Activated T-cell treated with anti-CD3 and anti-CD28 coated beads, Interleukin-2, amount 50 U/mL, for 1 hour (primary cell): ENCODE measurements around the gene SLC22A1.
"Not testable (repeated sequence)": the region's sequence is repeated elsewhere in the genome, so short reads cannot be mapped to it uniquely, and the experiment has no call there.

ENCODE experiments used
- DNase-seq: peaks from one replicate; pipeline ENCODE4 v3.0.0-alpha.2; 2020

SLC22A1 gene

GRCh38 chr6:160095146-160095845 lies 26.3 kb upstream of the SLC22A1 start:
- DNase-seq = no peak

- no peak for DNase-seq
Measured at GRCh38 chr6:160101277-160102205, 20.1 kb upstream of the SLC22A1 start.

- no peak for DNase-seq
Measured at GRCh38 chr6:160102399-160102798, 19.2 kb upstream of the SLC22A1 start.

GRCh38 chr6:160102956-160103824 lies 18.4 kb upstream of the SLC22A1 start:
- no peak for DNase-seq

- DNase-seq = no peak
Measured at GRCh38 chr6:160103825-160104100, 17.9 kb upstream of the SLC22A1 start.

- no peak for DNase-seq
Measured at GRCh38 chr6:160104821-160105517, 16.6 kb upstream of the SLC22A1 start.

- DNase-seq = no peak
Measured at GRCh38 chr6:160106010-160106409, 15.6 kb upstream of the SLC22A1 start.

- DNase-seq = no peak
Measured at GRCh38 chr6:160106701-160107100, 14.9 kb upstream of the SLC22A1 start.

GRCh38 chr6:160108077-160108476 lies 13.5 kb upstream of the SLC22A1 start:
- DNase-seq = no peak

- no peak for DNase-seq
Measured at GRCh38 chr6:160110586-160111123, 11.0 kb upstream of the SLC22A1 start.

- no peak for DNase-seq
Measured at GRCh38 chr6:160111806-160112205, 9.8 kb upstream of the SLC22A1 start.

- no peak for DNase-seq
Measured at GRCh38 chr6:160112628-160113299, 8.9 kb upstream of the SLC22A1 start.

- DNase-seq = not testable (repeated sequence)
Measured at GRCh38 chr6:160114536-160114935, 7.1 kb upstream of the SLC22A1 start.

- DNase-seq = no peak
Measured at GRCh38 chr6:160115421-160115820, 6.2 kb upstream of the SLC22A1 start.

GRCh38 chr6:160116411-160116810 lies 5.2 kb upstream of the SLC22A1 start:
- no peak for DNase-seq

- DNase-seq = no peak
Measured at GRCh38 chr6:160117137-160117536, 4.5 kb upstream of the SLC22A1 start.

- no peak for DNase-seq
Measured at GRCh38 chr6:160118620-160119229, 2.9 kb upstream of the SLC22A1 start.

- DNase-seq = no peak
Measured at GRCh38 chr6:160120087-160120486, 1.5 kb upstream of the SLC22A1 start.

GRCh38 chr6:160121981-160122380 lies 366 bp downstream of the SLC22A1 start:
- DNase-seq = no peak

GRCh38 chr6:160122744-160123143 lies 1.1 kb downstream of the SLC22A1 start:
- DNase-seq = no peak

GRCh38 chr6:160124007-160124406 lies 2.4 kb downstream of the SLC22A1 start:
- no peak for DNase-seq
